Mammary epithelial cell (primary cell): Measurements from ENCODE around the gene SLAMF1.

Source experiments
- EZH2 ChIP-seq: IDR thresholded peaks from 2 replicates; pipeline ENCODE4 v1.6.1; 2012; ENCODE audit warnings: low read length, inconsistent platforms, borderline replicate concordance
- TF ChIP-seq, protein P1 (sequence below), 2 donors: IDR thresholded peaks in 1 of 2; conservative IDR thresholded peaks in 1 of 2; 2 replicates each; pipeline ENCODE4 v1.5.1; 2011 to 2012; ENCODE audit warnings: inconsistent platforms in 2 of 2, low read length in 2 of 2, mild to moderate bottlenecking in 2 of 2, control low read depth in 1 of 2, low read depth in 1 of 2; ENCODE audit not compliant: insufficient read depth in 1 of 2; ENCODE audit errors: extremely low read depth in 1 of 2

DNA sequence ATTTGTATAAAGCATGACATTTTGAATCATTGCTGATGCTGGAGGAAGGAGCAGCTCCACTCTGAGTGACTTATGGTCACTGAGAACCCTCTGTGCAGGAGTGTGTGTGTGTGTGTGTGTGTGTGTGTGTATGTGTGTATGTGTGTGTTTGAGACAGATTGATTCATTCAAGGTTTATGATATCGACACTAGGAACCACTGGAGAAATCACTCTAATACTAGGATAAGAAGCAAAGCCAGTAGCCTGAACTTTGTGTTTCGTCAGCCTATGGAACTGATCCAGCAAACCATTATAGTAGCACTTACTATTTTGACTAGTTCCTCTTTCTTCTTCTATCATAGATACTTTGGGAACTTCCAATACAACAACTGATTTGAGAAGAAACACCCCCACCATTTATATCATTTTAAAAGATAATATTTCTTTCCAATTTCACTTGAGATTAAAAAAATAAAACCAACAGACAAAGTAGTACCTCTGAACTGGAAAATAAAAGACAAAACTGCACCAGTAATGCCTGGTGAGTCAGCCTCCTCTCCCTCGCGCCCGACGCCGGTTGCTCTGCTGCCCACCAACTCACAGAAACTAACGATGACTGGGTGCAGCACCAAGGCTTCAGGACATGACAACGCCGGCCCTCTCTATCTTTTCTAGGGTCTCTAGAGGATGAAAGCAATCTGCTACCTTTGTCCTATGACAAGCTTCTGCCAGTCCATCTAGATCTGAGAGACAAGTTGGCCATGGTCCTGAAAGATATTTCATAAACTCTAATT lies 20.9 kb downstream of the SLAMF1 start:
- no peak for TF ChIP-seq EZH2
- TF ChIP-seq, protein P1, sequence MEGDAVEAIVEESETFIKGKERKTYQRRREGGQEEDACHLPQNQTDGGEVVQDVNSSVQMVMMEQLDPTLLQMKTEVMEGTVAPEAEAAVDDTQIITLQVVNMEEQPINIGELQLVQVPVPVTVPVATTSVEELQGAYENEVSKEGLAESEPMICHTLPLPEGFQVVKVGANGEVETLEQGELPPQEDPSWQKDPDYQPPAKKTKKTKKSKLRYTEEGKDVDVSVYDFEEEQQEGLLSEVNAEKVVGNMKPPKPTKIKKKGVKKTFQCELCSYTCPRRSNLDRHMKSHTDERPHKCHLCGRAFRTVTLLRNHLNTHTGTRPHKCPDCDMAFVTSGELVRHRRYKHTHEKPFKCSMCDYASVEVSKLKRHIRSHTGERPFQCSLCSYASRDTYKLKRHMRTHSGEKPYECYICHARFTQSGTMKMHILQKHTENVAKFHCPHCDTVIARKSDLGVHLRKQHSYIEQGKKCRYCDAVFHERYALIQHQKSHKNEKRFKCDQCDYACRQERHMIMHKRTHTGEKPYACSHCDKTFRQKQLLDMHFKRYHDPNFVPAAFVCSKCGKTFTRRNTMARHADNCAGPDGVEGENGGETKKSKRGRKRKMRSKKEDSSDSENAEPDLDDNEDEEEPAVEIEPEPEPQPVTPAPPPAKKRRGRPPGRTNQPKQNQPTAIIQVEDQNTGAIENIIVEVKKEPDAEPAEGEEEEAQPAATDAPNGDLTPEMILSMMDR (conservative IDR thresholded peaks at IDR 0.05 in 1 of 2, IDR thresholded peaks at IDR 0.05 in 1 of 2; ENCODE audit: extremely low read depth in 1 of 2, insufficient read depth in 1 of 2, low read depth in 1 of 2, low read length in 2 of 2), result no peak
